GM21723 (cell line): ENCODE measurements around the gene IGFL3.

Experiments used
- ATAC-seq: cut with Tn5 transposase; IDR thresholded peaks from one replicate; pipeline ENCODE4 v1.9.1; 2021; ENCODE audit warnings: mild to moderate bottlenecking, moderate library complexity; ENCODE audit not compliant: unreplicated experiment

The IGFL3 gene

DNA sequence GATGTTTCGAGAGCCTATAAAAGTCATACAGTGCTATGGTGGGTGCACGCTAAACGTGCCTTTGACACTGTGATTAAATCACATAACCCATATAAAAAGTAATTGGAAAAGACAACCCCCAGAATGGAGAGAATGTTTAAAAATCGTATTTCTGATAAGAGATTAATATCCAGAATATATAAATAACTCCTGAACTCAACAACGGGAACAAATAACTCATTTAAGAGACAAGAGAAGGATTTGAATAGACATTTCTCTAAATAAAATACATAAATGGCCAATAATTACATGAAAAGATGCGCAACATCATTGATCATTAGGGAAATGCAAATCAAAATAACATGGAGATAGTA is 46.7 kb downstream of the IGFL3 start:
- no peak for ATAC-seq

DNA sequence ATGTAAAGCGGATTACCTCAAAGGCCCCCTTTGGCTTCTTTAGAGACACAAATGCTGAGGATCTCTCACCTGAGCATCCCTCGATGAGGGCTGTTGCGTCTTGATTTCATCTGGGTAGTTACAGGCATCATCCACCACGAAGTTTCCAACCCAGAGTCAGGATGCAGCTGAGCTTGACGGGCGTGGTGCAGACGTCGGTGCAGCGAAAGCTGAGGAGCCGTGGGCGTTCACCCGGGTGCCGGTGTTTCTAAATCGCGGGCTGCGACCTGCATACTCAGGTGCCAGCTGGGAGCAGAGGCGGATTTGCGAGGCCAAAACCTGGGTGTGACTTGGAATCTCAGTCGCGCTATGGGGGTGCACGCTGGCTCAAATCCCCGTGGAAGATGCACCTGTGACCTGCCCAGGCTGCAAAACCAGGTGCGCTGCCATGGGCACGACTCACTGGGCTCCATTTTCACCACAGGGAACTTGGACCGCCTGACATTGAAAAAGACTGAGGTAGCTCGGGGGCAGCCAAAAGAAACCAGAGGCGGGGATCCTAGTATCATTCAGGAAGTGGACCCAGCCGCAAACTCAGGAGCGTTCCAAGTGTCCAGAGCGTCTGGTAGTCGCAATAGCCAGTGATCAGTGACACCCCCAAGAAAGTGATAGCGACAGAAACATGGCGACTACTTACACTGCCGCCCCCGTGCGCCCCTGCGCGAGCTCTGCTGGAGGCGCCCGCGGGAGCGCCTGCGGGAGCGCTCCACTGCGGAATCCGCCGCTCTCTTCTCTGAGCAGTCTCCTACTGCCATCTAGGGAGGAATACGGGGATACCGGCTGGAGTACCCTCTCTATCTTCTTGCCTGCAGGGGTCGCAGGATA is 47.3 kb downstream of the IGFL3 start:
- no peak for ATAC-seq

DNA sequence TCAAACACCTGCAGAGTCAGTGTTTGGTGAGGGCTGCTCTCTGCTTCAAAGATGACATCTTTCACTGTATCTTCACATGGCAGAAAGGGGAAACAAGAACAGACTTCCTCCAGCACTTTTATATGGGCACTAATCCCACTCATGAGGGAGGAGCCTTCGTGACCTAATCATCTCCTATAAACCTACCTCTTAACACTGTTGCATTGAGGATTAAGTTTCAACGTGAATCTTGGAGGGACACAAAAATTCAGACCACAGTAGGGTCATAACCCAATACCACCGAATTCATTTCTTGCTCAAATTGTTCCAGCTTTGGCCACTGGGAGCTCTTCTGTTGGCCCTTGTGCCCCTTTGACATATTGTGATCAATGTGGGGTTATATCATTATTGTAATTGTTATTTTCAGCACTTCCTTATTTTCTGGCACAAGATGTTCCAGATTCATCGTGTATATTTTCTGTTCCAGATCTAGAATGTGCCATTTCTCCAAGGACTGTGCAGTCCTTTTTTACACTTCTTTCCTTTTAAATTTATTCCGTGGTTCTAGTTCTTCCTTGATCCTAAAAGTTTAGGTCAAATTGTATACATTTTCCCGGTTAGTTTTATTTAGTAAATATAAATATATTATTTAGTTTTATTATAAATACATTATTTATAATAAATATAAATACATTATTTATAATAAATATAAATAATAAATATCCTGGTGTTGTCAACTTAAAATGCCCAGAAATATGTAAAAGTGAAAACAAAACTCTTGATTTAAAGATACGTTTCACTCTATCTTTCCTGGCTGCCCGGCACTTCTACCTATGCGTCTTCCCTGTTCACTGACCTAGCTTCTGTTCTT is 48.2 kb downstream of the IGFL3 start:
- ATAC-seq, result no peak

DNA sequence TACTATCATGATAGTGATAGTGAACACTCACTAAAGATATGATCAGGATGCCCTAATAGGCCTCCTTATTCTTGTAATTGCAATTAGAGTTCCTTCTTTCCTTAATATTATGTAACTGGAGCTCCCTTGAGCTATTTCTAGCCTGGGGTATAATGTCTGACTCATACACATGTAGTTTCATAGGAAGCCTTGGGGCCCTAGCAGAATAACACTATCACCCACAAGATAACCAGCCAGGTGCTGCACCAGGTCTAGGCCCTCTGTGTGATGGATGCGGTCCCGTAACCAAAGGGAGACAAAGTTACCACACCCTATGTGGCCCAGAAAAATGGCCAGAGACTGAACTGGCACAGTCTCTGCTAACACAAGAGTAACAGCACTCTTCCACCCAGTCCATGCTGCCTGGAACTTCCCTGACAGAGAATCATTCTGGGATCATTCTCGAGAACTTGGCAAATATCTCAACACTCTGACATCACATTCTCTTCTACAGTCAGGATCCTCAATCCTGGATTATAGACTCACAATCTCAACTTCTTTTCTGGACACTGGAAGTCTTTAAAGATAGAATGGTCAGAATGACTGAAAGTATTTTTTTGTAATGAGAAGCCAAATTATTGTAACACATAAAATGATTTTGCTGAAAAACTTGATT is 51.1 kb downstream of the IGFL3 start:
- no peak for ATAC-seq
